DMS 273 (cell line): ENCODE measurements around the gene TCERG1L.

Experiments used
- DNase-seq: peaks from one replicate; lab custom pipeline; 2025; ENCODE audit not compliant: unreplicated experiment; lab: John Stamatoyannopoulos, UW

The TCERG1L gene

GRCh38 chr10:131271966-131272365 is 39.6 kb downstream of the TCERG1L start:
- no peak for DNase-seq

- DNase-seq = no peak
Observed at GRCh38 chr10:131271195-131271880, 40.2 kb downstream of the TCERG1L start.

GRCh38 chr10:131270461-131271190 is 40.9 kb downstream of the TCERG1L start:
- no peak for DNase-seq

- no peak for DNase-seq
Observed at GRCh38 chr10:131269776-131270460, 41.6 kb downstream of the TCERG1L start.

GRCh38 chr10:131267814-131268095 is 43.8 kb downstream of the TCERG1L start:
- DNase-seq = no peak

- no peak for DNase-seq
Observed at GRCh38 chr10:131266936-131267813, 44.3 kb downstream of the TCERG1L start.

- DNase-seq = no peak
Observed at GRCh38 chr10:131264110-131264788, 47.3 kb downstream of the TCERG1L start.

- no peak for DNase-seq
Observed at GRCh38 chr10:131261890-131262475, 49.5 kb downstream of the TCERG1L start.

- no peak for DNase-seq
Observed at GRCh38 chr10:131260452-131261211, 50.9 kb downstream of the TCERG1L start.

- DNase-seq = no peak
Observed at GRCh38 chr10:131260031-131260430, 51.5 kb downstream of the TCERG1L start.

GRCh38 chr10:131259535-131259934 is 52.0 kb downstream of the TCERG1L start:
- no peak for DNase-seq

- no peak for DNase-seq
Observed at GRCh38 chr10:131258256-131258655, 53.3 kb downstream of the TCERG1L start.

- no peak for DNase-seq
Observed at GRCh38 chr10:131257027-131257426, 54.5 kb downstream of the TCERG1L start.

- no peak for DNase-seq
Observed at GRCh38 chr10:131254859-131255252, 56.7 kb downstream of the TCERG1L start.

- no peak for DNase-seq
Observed at GRCh38 chr10:131253931-131254858, 57.3 kb downstream of the TCERG1L start.

GRCh38 chr10:131252567-131253276 is 58.8 kb downstream of the TCERG1L start:
- DNase-seq = no peak

GRCh38 chr10:131251146-131251541 is 60.4 kb downstream of the TCERG1L start:
- no peak for DNase-seq
